Liver (tissue), 9 donors: Measurements from ENCODE around the gene PCBP2. TPM values are rescaled to one million over a fixed set of nuclear protein-coding genes. Genes with fewer than 3 reads are reported as not detected.

Experiments used
- DNase-seq: peaks from one replicate; pipeline ENCODE4 v3.0.0-alpha.2; 2017; ENCODE audit warnings: low spot score
- H3K27ac ChIP-seq, 2 donors: one replicate each; pipeline ENCODE4 v1.7.0; 2013; ENCODE audit warnings: inconsistent platforms in 2 of 2, low read length in 2 of 2, control low read depth in 1 of 2, low read depth in 1 of 2, mild to moderate bottlenecking in 1 of 2
- H3K27me3 ChIP-seq, 4 donors: one replicate each; pipeline versions ENCODE4 v1.6.1 to v1.7.0; 2013; ENCODE audit warnings: low read length in 3 of 4, inconsistent platforms in 1 of 4, mild to moderate bottlenecking in 1 of 4, moderate library complexity in 1 of 4; ENCODE audit not compliant: control insufficient read depth in 4 of 4, insufficient read depth in 4 of 4
- H3K36me3 ChIP-seq, 4 donors: one replicate each; pipeline versions ENCODE4 v1.6.1 to v1.7.0; 2013; ENCODE audit warnings: low read length in 3 of 4, mild to moderate bottlenecking in 3 of 4, low read depth in 1 of 4, moderate library complexity in 1 of 4; ENCODE audit not compliant: control insufficient read depth in 4 of 4, insufficient read depth in 3 of 4
- H3K4me1 ChIP-seq, 4 donors: one replicate each; pipeline versions ENCODE4 v1.6.1 to v1.7.0; 2013; ENCODE audit warnings: low read length in 3 of 4, mild to moderate bottlenecking in 3 of 4, moderate library complexity in 1 of 4; ENCODE audit not compliant: control insufficient read depth in 4 of 4, insufficient read depth in 4 of 4
- H3K4me3 ChIP-seq, 3 donors: one replicate each; pipeline versions ENCODE4 v1.6.1 to v1.7.0; 2013; ENCODE audit warnings: low read length in 3 of 3, control low read depth in 1 of 3, low read depth in 1 of 3, mild to moderate bottlenecking in 1 of 3
- H3K9ac ChIP-seq, 2 donors: one replicate each; pipeline ENCODE4 v1.7.0; 2013; ENCODE audit warnings: low read length in 2 of 2, mild to moderate bottlenecking in 2 of 2, moderate library complexity in 2 of 2, control low read depth in 1 of 2, low read depth in 1 of 2
- H3K9me3 ChIP-seq, 4 donors: one replicate each; pipeline versions ENCODE4 v1.6.1 to v1.7.0; 2013; ENCODE audit warnings: low read length in 3 of 4; ENCODE audit not compliant: control insufficient read depth in 4 of 4
- ATF3 ChIP-seq: IDR thresholded peaks from 2 replicates; pipeline ENCODE4 v1.6.1; 2016; ENCODE audit warnings: antibody characterized with exemption
- CTCF ChIP-seq: fragments of 150-350 bp; IDR thresholded peaks from 2 replicates; pipeline ENCODE4 v1.5.1; 2017; ENCODE audit warnings: improper control_type of control experiment, low read depth, low read length; ENCODE audit not compliant: missing input control
- EGR1 ChIP-seq, 2 donors: IDR thresholded peaks; 2 replicates each; pipeline ENCODE4 v1.6.1; 2016 to 2018; ENCODE audit warnings: antibody characterized with exemption in 2 of 2, low read depth in 2 of 2
- FOXA1 ChIP-seq: IDR thresholded peaks from 2 replicates; pipeline ENCODE4 v1.6.1; 2016; ENCODE audit warnings: antibody characterized with exemption
- FOXA2 ChIP-seq: IDR thresholded peaks from 2 replicates; pipeline ENCODE4 v1.6.1; 2016; ENCODE audit warnings: antibody characterized with exemption
- GABPA ChIP-seq, 2 donors: IDR thresholded peaks in 1 of 2; conservative IDR thresholded peaks in 1 of 2; 2 replicates each; pipeline ENCODE4 v1.6.1; 2016; ENCODE audit warnings: antibody characterized with exemption in 2 of 2, mild to moderate bottlenecking in 1 of 2, moderate library complexity in 1 of 2
- HNF4A ChIP-seq, 2 donors: conservative IDR thresholded peaks; 2 replicates each; pipeline ENCODE4 v1.6.1; 2016; ENCODE audit warnings: antibody characterized with exemption in 2 of 2, mild to moderate bottlenecking in 2 of 2
- HNF4G ChIP-seq: IDR thresholded peaks from 2 replicates; pipeline ENCODE4 v1.6.1; 2016; ENCODE audit warnings: antibody characterized with exemption
- JUND ChIP-seq, 2 donors: IDR thresholded peaks; 2 replicates each; pipeline ENCODE4 v1.6.1; 2016; ENCODE audit warnings: antibody characterized with exemption in 2 of 2
- MAX ChIP-seq: IDR thresholded peaks from 2 replicates; pipeline ENCODE4 v1.6.1; 2016; ENCODE audit warnings: antibody characterized with exemption
- NR2F2 ChIP-seq: IDR thresholded peaks from 2 replicates; pipeline ENCODE4 v1.6.1; 2016; ENCODE audit warnings: antibody characterized with exemption
- RAD21 ChIP-seq, 2 donors: IDR thresholded peaks; 2 replicates each; pipeline ENCODE4 v1.6.1; 2016; ENCODE audit warnings: antibody characterized with exemption in 2 of 2, mild to moderate bottlenecking in 2 of 2
- REST ChIP-seq: IDR thresholded peaks from 2 replicates; pipeline ENCODE4 v1.6.1; 2016; ENCODE audit warnings: antibody characterized with exemption, mild to moderate bottlenecking
- RXRA ChIP-seq, 2 donors: IDR thresholded peaks; 2 replicates each; pipeline ENCODE4 v1.6.1; 2017 to 2018; ENCODE audit warnings: antibody characterized with exemption in 2 of 2, mild to moderate bottlenecking in 1 of 2
- SP1 ChIP-seq: IDR thresholded peaks from 2 replicates; pipeline ENCODE4 v1.6.1; 2018; ENCODE audit warnings: antibody characterized with exemption, mild to moderate bottlenecking
- TAF1 ChIP-seq: conservative IDR thresholded peaks from 2 replicates; pipeline ENCODE4 v1.6.1; 2016; ENCODE audit warnings: antibody characterized with exemption, mild to moderate bottlenecking
- YY1 ChIP-seq: IDR thresholded peaks from 2 replicates; pipeline ENCODE4 v1.6.1; 2016; ENCODE audit warnings: antibody characterized with exemption, mild to moderate bottlenecking
- WGBS: extraction: QIAGEN DNeasy Blood & Tissue Kit; methylation state at CpG from one replicate; pipeline ENCODE4 v1.1.7; 2013; 5-methylcytosine and 5-hydroxymethylcytosine counted together
- polyA plus RNA-seq, 2 donors: library from polyadenylated mRNA; stranded (reverse) in 1 of 2; unstranded in 1 of 2; fragments of 200-250 nt in 1 of 2; fragments of >200 nt in 1 of 2; fragmentation: Nextera tagmentation in 1 of 2; extraction: Ambion mirVana in 1 of 2; gene quantifications; one replicate each; pipeline versions ENCODE4 v1.2.1 to v1.2.3, GENCODE V29; 2013 to 2015
- total RNA-seq, 2 donors: library from RNA; depleted of rRNA; stranded (reverse); fragments of >200 nt; gene quantifications; one replicate each; pipeline ENCODE4 v1.2.3, GENCODE V29; 2014
- TF ChIP-seq, protein P1 (sequence below): IDR thresholded peaks from 2 replicates; pipeline ENCODE4 v1.6.1; 2016; ENCODE audit warnings: antibody characterized with exemption
- donor health status: healthy.
- donor health status: healthy.
- donor health status: healthy.
- donor health status: healthy.
- donor health status: healthy.

The PCBP2 gene
- total and polyA plus RNA-seq, 4 donors, result 130 to 377 (median 223) TPM

GRCh38 chr12:53513712-53514410, 62.0 kb downstream of the PCBP2 start:
- no peak for DNase-seq

More at GRCh38 chr12:53513712-53514410, 62.0 kb downstream of the PCBP2 start:
- peaks cover 4 to 58% (median 40%) of the 10 kb centered on the region in 4 donors for H3K36me3 ChIP-seq
- H3K4me1 ChIP-seq, result peaks cover 0 to 3% (median under 1%) of the 10 kb centered on the region in 4 donors
- no peaks in the 10 kb centered on the region for H3K9me3 ChIP-seq
- TF ChIP-seq RAD21 (IDR thresholded peaks at IDR 0.05) (no peak), REST (no peak), GABPA (IDR thresholded peaks at IDR 0.05 in 1 of 2, conservative IDR thresholded peaks at IDR 0.05 in 1 of 2) (no peak), ATF3 (no peak), EGR1 (IDR thresholded peaks at IDR 0.05; ENCODE audit: low read depth in 2 of 2) (no peak), HNF4A (conservative IDR thresholded peaks at IDR 0.05) (no peak), SP1 (no peak), MAX (no peak), FOXA2 (no peak), FOXA1 (no peak), HNF4G (no peak), NR2F2 (no peak), YY1 (no peak), RXRA (IDR thresholded peaks at IDR 0.05) (no peak), CTCF (no peak), TAF1 (no peak), JUND (IDR thresholded peaks at IDR 0.05) (no peak)
- TF ChIP-seq, protein P1, sequence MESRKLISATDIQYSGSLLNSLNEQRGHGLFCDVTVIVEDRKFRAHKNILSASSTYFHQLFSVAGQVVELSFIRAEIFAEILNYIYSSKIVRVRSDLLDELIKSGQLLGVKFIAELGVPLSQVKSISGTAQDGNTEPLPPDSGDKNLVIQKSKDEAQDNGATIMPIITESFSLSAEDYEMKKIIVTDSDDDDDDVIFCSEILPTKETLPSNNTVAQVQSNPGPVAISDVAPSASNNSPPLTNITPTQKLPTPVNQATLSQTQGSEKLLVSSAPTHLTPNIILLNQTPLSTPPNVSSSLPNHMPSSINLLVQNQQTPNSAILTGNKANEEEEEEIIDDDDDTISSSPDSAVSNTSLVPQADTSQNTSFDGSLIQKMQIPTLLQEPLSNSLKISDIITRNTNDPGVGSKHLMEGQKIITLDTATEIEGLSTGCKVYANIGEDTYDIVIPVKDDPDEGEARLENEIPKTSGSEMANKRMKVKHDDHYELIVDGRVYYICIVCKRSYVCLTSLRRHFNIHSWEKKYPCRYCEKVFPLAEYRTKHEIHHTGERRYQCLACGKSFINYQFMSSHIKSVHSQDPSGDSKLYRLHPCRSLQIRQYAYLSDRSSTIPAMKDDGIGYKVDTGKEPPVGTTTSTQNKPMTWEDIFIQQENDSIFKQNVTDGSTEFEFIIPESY, result no peak
- H3K9ac ChIP-seq, result no peak overlapping the region
- H3K4me3 ChIP-seq, result no peak overlapping the region
- 73% methylated on average over 6 of the region's 6 CpGs for WGBS
- H3K27me3 ChIP-seq, result no peaks in the 10 kb centered on the region
- no peak overlapping the region for H3K27ac ChIP-seq
